Activated T-helper 17 cell treated with anti-CD3 and anti-CD28 coated beads, Interleukin-2, amount 50 U/mL, for 72 hours (primary cell): Measurements from ENCODE around the gene ELOB. TPM values are rescaled to one million over a fixed set of nuclear protein-coding genes. Genes with fewer than 3 reads are reported as not detected.

Source experiments
- ATAC-seq: fragments of 150-1000 bp; cut with Tn5 transposase; replicated peaks from 2 replicates; pipeline ENCODE4 v1.10.0; 2021; ENCODE audit warnings: mild to moderate bottlenecking, moderate library complexity
- H3K27ac Mint-ChIP-seq: one replicate; pipeline ENCODE4 v1.8.0; 2022; ENCODE audit warnings: mixed read lengths
- H3K27me3 Mint-ChIP-seq: one replicate; pipeline ENCODE4 v1.8.0; 2022; ENCODE audit warnings: mixed read lengths
- H3K36me3 Mint-ChIP-seq: one replicate; pipeline ENCODE4 v1.8.0; 2022; ENCODE audit warnings: low read depth, mild to moderate bottlenecking, mixed read lengths
- H3K4me1 Mint-ChIP-seq: one replicate; pipeline ENCODE4 v1.8.0; 2022; ENCODE audit warnings: mixed read lengths
- H3K4me3 Mint-ChIP-seq: one replicate; pipeline ENCODE4 v1.8.0; 2022; ENCODE audit warnings: mild to moderate bottlenecking, mixed read lengths
- H3K9me3 Mint-ChIP-seq: one replicate; pipeline ENCODE4 v1.8.0; 2022; ENCODE audit warnings: mixed read lengths
- total RNA-seq, 2 donors: library from RNA; stranded (reverse); gene quantifications; one replicate each; pipeline ENCODE4 v1.2.3, GENCODE V29; 2022

ELOB gene
- total RNA-seq, 2 donors from 2014 or later, result 160 to 280 TPM

GRCh38 chr16:2782583-2783351 is 5.7 kb upstream of the ELOB start:
- H3K9me3 Mint-ChIP-seq, result no peaks in the 10 kb centered on the region
- no peak overlapping the region for H3K4me3 Mint-ChIP-seq
- H3K4me1 Mint-ChIP-seq, result peaks cover 5% of the 10 kb centered on the region
- H3K27ac Mint-ChIP-seq, result peak overlapping the region; percentile 22
- H3K36me3 Mint-ChIP-seq, result peaks cover 7% of the 10 kb centered on the region
- ATAC-seq, result no peak
- no peaks in the 10 kb centered on the region for H3K27me3 Mint-ChIP-seq

DNA sequence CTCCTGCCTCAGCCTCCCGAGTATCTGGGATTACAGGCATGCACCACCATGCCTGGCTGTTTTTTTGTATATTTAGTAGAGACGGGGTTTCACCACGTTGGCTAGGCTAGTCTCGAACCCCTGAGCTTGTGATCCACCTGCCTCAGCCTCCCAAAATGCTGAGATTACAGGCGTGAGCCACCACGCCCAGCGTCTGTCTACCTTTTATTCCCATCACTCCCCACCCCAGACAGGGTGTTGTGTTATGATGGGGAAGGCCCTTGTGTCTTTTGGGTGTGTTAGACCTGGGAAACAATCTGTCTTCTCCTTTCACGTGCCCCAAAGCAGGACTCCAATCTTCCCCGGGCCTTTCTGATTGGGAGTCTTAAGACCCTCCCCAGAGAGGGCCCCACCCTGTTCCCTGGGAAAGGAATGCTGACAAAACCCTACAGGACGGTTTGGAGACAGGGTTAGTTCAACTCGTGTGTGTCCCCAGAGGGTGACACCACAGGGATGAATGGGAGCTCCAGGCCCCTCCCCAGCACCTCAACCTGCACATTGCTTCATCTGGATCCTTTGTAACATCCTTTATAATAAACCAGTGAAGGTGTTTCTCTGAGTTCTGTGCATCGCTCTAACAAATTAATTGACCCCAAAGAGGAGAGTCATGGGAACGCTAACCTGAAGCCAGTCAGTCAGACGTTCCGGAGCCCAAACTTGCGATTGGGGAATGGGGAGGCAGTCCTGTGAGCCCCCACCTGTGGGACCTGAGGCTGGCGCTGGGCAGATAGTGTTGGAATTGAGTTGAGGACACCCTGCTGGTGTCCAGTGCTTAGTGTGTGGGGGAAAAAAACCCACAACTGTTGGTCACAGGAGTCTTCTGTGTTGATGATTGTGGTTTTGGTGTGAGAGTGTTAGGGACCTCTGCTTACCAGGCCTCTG is 3.2 kb upstream of the ELOB start:
- no peaks in the 10 kb centered on the region for H3K27me3 Mint-ChIP-seq
- H3K4me1 Mint-ChIP-seq, result peaks cover 9% of the 10 kb centered on the region
- H3K4me3 Mint-ChIP-seq, result peak overlapping the region; percentile 31

GRCh38 chr16:2779151-2779920 is 2.3 kb upstream of the ELOB start:
- peaks cover 19% of the 10 kb centered on the region for H3K36me3 Mint-ChIP-seq

More for the DNA sequence above, 3.2 kb upstream of the ELOB start:
- H3K9me3 Mint-ChIP-seq, result no peaks in the 10 kb centered on the region
- peaks cover 14% of the 10 kb centered on the region for H3K36me3 Mint-ChIP-seq
- H3K27ac Mint-ChIP-seq, result no peak overlapping the region
- no peak for ATAC-seq

GRCh38 chr16:2778630-2778958 is 1.5 kb upstream of the ELOB start:
- H3K27ac Mint-ChIP-seq, result peak overlapping the region; percentile 95
- peaks cover 9% of the 10 kb centered on the region for H3K4me1 Mint-ChIP-seq
- H3K27me3 Mint-ChIP-seq, result no peaks in the 10 kb centered on the region
- peak overlapping the region; percentile 95 for H3K4me3 Mint-ChIP-seq
- ATAC-seq, result no peak
- H3K9me3 Mint-ChIP-seq, result no peaks in the 10 kb centered on the region
- H3K36me3 Mint-ChIP-seq, result peaks cover 21% of the 10 kb centered on the region

More at GRCh38 chr16:2779151-2779920, 2.3 kb upstream of the ELOB start:
- H3K4me3 Mint-ChIP-seq, result peak overlapping the region; percentile 95
- H3K27ac Mint-ChIP-seq, result no peak overlapping the region
- H3K9me3 Mint-ChIP-seq, result no peaks in the 10 kb centered on the region
- ATAC-seq, result no peak
- H3K27me3 Mint-ChIP-seq, result no peaks in the 10 kb centered on the region
- peaks cover 9% of the 10 kb centered on the region for H3K4me1 Mint-ChIP-seq

DNA sequence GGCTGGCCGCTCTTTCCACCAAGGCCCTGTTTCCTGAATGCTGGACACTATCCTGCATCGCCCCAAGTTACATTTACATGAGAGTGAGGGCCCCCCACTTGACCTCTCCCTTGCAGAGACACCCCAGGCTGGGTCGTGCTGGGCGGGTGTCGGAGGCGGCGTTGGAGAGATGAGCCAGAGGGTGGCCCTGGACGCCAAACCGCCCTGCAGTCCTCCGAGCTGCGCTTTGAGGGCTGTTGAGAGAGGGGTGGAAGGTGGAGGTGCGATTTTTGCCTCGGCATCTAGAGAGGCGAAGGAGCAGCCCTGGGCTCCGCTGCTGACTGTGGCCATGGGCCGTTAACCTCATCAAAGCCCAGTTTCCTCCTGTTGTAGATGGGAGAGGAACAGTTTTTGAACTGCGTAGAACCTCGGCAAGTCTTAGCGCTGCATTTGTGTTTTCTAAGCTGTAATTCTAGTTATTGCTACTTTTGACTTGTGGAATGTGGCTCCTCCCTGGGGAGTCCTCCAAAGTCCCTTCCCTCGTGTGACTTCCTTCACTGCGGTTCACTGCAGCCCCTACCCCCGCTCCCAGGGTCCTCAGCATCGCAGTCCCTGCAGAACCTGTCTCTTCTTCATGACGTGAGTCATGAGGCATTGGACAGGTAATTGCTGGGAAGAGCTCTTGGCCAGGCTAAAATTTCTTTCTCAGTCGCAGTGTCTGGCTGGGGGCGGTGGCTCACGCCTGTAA is 986 bp upstream of the ELOB start:
- no peaks in the 10 kb centered on the region for H3K27me3 Mint-ChIP-seq
- peaks cover 9% of the 10 kb centered on the region for H3K4me1 Mint-ChIP-seq
- H3K27ac Mint-ChIP-seq, result peak overlapping the region; percentile 95
- H3K9me3 Mint-ChIP-seq, result no peaks in the 10 kb centered on the region
- H3K4me3 Mint-ChIP-seq, result peak overlapping the region; percentile 95
- ATAC-seq, result peak; percentile 29
- peaks cover 23% of the 10 kb centered on the region for H3K36me3 Mint-ChIP-seq

GRCh38 chr16:2776500-2777139 is 460 bp downstream of the ELOB start:
- Mint-ChIP-seq H3K4me3 (peak overlapping the region; percentile 95), H3K36me3 (peaks cover 37% of the 10 kb centered on the region), H3K27ac (peak overlapping the region; percentile 95), H3K9me3 (no peaks in the 10 kb centered on the region), H3K4me1 (peaks cover 14% of the 10 kb centered on the region), H3K27me3 (no peaks in the 10 kb centered on the region)
- ATAC-seq, result peak; percentile 42

DNA sequence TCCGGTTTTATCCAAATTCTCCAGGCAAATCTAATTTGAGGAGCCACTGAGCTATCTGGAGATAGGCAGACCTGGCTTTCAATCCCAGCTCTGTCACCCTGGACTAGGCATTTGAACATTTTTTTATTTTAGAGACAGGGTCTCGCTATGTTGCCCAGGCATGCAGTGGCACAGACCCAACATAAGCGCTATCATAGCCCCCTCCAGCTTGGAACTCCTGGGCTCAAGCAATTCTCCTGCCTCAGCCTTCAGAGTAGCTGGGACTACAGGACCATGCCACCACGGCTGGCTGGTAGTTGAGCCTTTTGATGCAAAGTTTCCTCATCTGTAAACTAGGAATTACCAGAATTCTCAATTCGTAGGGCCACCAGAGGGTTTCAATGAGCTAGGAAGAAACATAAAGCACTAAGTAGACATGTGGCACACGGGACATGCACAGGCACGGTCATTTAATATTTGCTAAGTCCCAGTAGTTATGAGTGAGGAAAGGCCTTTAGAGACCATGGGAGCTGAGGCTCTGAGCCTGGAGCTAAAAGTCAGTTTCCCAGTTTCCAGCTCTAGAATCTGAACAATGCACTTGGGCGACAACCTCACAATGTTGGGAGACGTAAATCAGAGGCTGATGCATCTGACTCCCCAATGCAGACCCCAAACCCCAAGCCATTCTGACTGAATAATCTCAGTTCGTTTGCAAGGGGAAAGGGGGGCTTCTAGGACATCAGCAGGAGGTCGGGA is 1.1 kb downstream of the ELOB start:
- Mint-ChIP-seq H3K36me3 (peaks cover 44% of the 10 kb centered on the region), H3K27me3 (no peaks in the 10 kb centered on the region), H3K4me1 (peaks cover 14% of the 10 kb centered on the region), H3K27ac (peak overlapping the region; percentile 95), H3K4me3 (peak overlapping the region; percentile 95), H3K9me3 (no peaks in the 10 kb centered on the region)
- no peak for ATAC-seq

- Mint-ChIP-seq H3K9me3 (no peaks in the 10 kb centered on the region), H3K4me1 (peaks cover 14% of the 10 kb centered on the region), H3K36me3 (peaks cover 51% of the 10 kb centered on the region), H3K27me3 (no peaks in the 10 kb centered on the region), H3K4me3 (peak overlapping the region; percentile 95), H3K27ac (no peak overlapping the region)
- ATAC-seq, result no peak
These were observed 1.9 kb downstream of the ELOB start for GRCh38 chr16:2775131-2775716.

GRCh38 chr16:2774161-2774891 is 2.8 kb downstream of the ELOB start:
- H3K4me3 Mint-ChIP-seq, result no peak overlapping the region

GRCh38 chr16:2773188-2773968 is 3.7 kb downstream of the ELOB start:
- Mint-ChIP-seq H3K4me3 (no peak overlapping the region), H3K36me3 (peaks cover 69% of the 10 kb centered on the region), H3K27me3 (no peaks in the 10 kb centered on the region), H3K27ac (peak overlapping the region; percentile 53), H3K4me1 (peaks cover 16% of the 10 kb centered on the region), H3K9me3 (no peaks in the 10 kb centered on the region)
- ATAC-seq, result no peak

More at GRCh38 chr16:2774161-2774891, 2.8 kb downstream of the ELOB start:
- Mint-ChIP-seq H3K27ac (no peak overlapping the region), H3K4me1 (peaks cover 20% of the 10 kb centered on the region), H3K36me3 (peaks cover 60% of the 10 kb centered on the region), H3K27me3 (no peaks in the 10 kb centered on the region), H3K9me3 (no peaks in the 10 kb centered on the region)
- ATAC-seq, result no peak

- ATAC-seq, result no peak
- Mint-ChIP-seq H3K27me3 (no peaks in the 10 kb centered on the region), H3K27ac (peak overlapping the region; percentile 36), H3K9me3 (no peaks in the 10 kb centered on the region), H3K4me3 (no peak overlapping the region), H3K36me3 (peaks cover 78% of the 10 kb centered on the region), H3K4me1 (peaks cover 15% of the 10 kb centered on the region)
These were observed 5.3 kb downstream of the ELOB start for GRCh38 chr16:2771496-2772402.
